HCT116 (cell line): Measurements from ENCODE around the gene ANKRD13B. TPM values are rescaled to one million over a fixed set of nuclear protein-coding genes. Genes with fewer than 3 reads are reported as not detected.

Experiments used
- ATAC-seq: fragments of 200-7000 bp; cut with Tn5 transposase; 2 replicates; pipeline ENCODE4 v1.9.1; 2020; ENCODE audit warnings: mild to moderate bottlenecking, moderate library complexity
- BruUV-seq: library from RNA; stranded (reverse); fragments of 400-500 nt; replicated peaks from 2 replicates; lab custom pipeline; 2021; lab: Mats Ljungman, UMichigan
- CTCF ChIA-PET: fragments of 300-600 bp; sonication (Branson Sonifier 250); formaldehyde crosslinking; loops from one replicate; lab custom pipeline; 2021; ENCODE audit warnings: antibody characterized with exemption; lab: Charles Lee
- POLR2A ChIA-PET: fragments of 300-600, 350-600 bp; sonication (Branson Sonifier 250); formaldehyde crosslinking; loops from one replicate; lab custom pipeline; 2021; ENCODE audit warnings: antibody characterized with exemption; lab: Charles Lee
- RAD21 ChIA-PET, 2 experiments: fragments of 300-600 bp; sonication (Branson Sonifier 250); formaldehyde crosslinking; loops; one replicate each; lab custom pipeline; 2023; ENCODE audit warnings: low total read pairs in 2 of 2; ENCODE audit not compliant: uncharacterized antibody in 2 of 2, unreplicated experiment in 2 of 2, low non-redundant PET in 1 of 2; lab: Charles Lee
- DNase-seq: peaks from one replicate; pipeline ENCODE4 v3.0.0-alpha.2; 2010; ENCODE audit warnings: low read depth, low spot score
- H2AFZ ChIP-seq: fragments of 200-600 bp; shearing (Covaris generic), sonication (generic); 2 replicates; pipeline ENCODE4 v1.6.1; 2017; ENCODE audit warnings: low read depth, mixed run types, mixed read lengths, antibody characterized with exemption, low read length; ENCODE audit not compliant: poor library complexity, severe bottlenecking
- H3K27ac ChIP-seq: 2 replicates; pipeline ENCODE4 v1.5.1; 2012; ENCODE audit warnings: low read depth, low read length
- H3K27me3 ChIP-seq: fragments of 200-600 bp; sonication (generic); 2 replicates; pipeline ENCODE4 v1.6.1; 2016; ENCODE audit warnings: mixed run types, low read length, mixed read lengths; ENCODE audit not compliant: insufficient read depth
- H3K36me3 ChIP-seq, 2 experiments: fragments of 200-500 bp in 1 of 2; fragments of 200-600 bp in 1 of 2; sonication (Bioruptor generic) in 1 of 2; sonication (generic) in 1 of 2; 2 replicates each; pipeline versions ENCODE4 v1.5.1 to v1.6.1; 2014 to 2016; ENCODE audit warnings: low read length in 2 of 2, inconsistent platforms in 1 of 2, mixed read lengths in 1 of 2, mixed run types in 1 of 2; ENCODE audit not compliant: insufficient read depth in 2 of 2, control insufficient read depth in 1 of 2
- H3K4me1 ChIP-seq, 2 experiments: fragments of 200-600 bp in 1 of 2; sonication (generic) in 1 of 2; 2 replicates each; pipeline versions ENCODE4 v1.5.1 to v1.6.1; 2012 to 2017; ENCODE audit warnings: low read length in 2 of 2, inconsistent platforms in 1 of 2, mild to moderate bottlenecking in 1 of 2, mixed read lengths in 1 of 2, mixed run types in 1 of 2, moderate library complexity in 1 of 2; ENCODE audit not compliant: insufficient read depth in 2 of 2, control insufficient read depth in 1 of 2
- H3K4me2 ChIP-seq: fragments of 200-600 bp; sonication (generic); 2 replicates; pipeline ENCODE4 v1.6.1; 2017; ENCODE audit warnings: mixed run types, low read length, mixed read lengths
- H3K4me3 ChIP-seq, 2 experiments: fragments of 200-600 bp in 1 of 2; sonication (generic) in 1 of 2; replicated peaks in 1 of 2; 2 replicates each; pipeline ENCODE4 v1.5.1; 2011 to 2016; ENCODE audit warnings: low read length in 2 of 2, control low read depth in 1 of 2, low read depth in 1 of 2, mild to moderate bottlenecking in 1 of 2, mixed read lengths in 1 of 2, mixed run types in 1 of 2
- H3K79me2 ChIP-seq: fragments of 200-600 bp; sonication (generic); 2 replicates; pipeline ENCODE4 v1.6.1; 2017; ENCODE audit warnings: mild to moderate bottlenecking, mixed run types, low read length, moderate library complexity, mixed read lengths; ENCODE audit not compliant: insufficient read depth
- H3K9ac ChIP-seq: fragments of 200-600 bp; sonication (generic); 2 replicates; pipeline ENCODE4 v1.6.1; 2016; ENCODE audit warnings: low read length, mixed read lengths
- H3K9me2 ChIP-seq: fragments of 200-600 bp; sonication (generic), shearing (Covaris generic); 2 replicates; pipeline ENCODE4 v1.6.1; 2017; ENCODE audit warnings: mixed run types, mild to moderate bottlenecking, moderate library complexity; ENCODE audit not compliant: insufficient read depth
- H3K9me3 ChIP-seq, 2 experiments: fragments of 200-500 bp in 1 of 2; fragments of 200-600 bp in 1 of 2; sonication (Bioruptor generic) in 1 of 2; sonication (generic) in 1 of 2; 2 replicates each; pipeline ENCODE4 v1.6.1; 2014 to 2017; ENCODE audit warnings: low read length in 2 of 2, mixed read lengths in 2 of 2, inconsistent platforms in 1 of 2, low read depth in 1 of 2, mild to moderate bottlenecking in 1 of 2, mixed run types in 1 of 2, moderate library complexity in 1 of 2; ENCODE audit not compliant: control insufficient read depth in 1 of 2, insufficient read depth in 1 of 2
- H4K20me1 ChIP-seq: fragments of 200-600 bp; sonication (generic), shearing (Covaris generic); 2 replicates; pipeline ENCODE4 v1.6.1; 2017; ENCODE audit warnings: mixed run types, mild to moderate bottlenecking, moderate library complexity; ENCODE audit not compliant: insufficient read depth
- ATF3 ChIP-seq: IDR thresholded peaks from 2 replicates; pipeline ENCODE4 v1.6.1; 2012
- CTCF ChIP-seq, 3 experiments: fragments of 200-600 bp in 1 of 3; sonication (generic) in 1 of 3; IDR thresholded peaks in 2 of 3; conservative IDR thresholded peaks in 1 of 3; 2 replicates each; pipeline ENCODE4 v1.5.1; 2012 to 2017; ENCODE audit warnings: low read depth in 2 of 3, low read length in 2 of 3, antibody characterized with exemption in 1 of 3, borderline replicate concordance in 1 of 3, control low read depth in 1 of 3, mild to moderate bottlenecking in 1 of 3, mixed read lengths in 1 of 3, mixed run types in 1 of 3, moderate library complexity in 1 of 3; ENCODE audit not compliant: insufficient read depth in 1 of 3
- ELF1 ChIP-seq: IDR thresholded peaks from 2 replicates; pipeline ENCODE4 v1.6.1; 2012; ENCODE audit warnings: low read depth, borderline replicate concordance
- EZH2 ChIP-seq: fragments of 200-600 bp; sonication (generic); IDR thresholded peaks from 2 replicates; pipeline ENCODE4 v1.6.1; 2017; ENCODE audit warnings: antibody characterized with exemption, mixed run types
- JUND ChIP-seq: IDR thresholded peaks from 2 replicates; pipeline ENCODE4 v1.6.1; 2012
- MAX ChIP-seq: IDR thresholded peaks from 2 replicates; pipeline ENCODE4 v1.6.1; 2012
- RAD21 ChIP-seq: IDR thresholded peaks from 2 replicates; pipeline ENCODE4 v1.6.1; 2012; ENCODE audit warnings: low read depth, mild to moderate bottlenecking
- SIN3A ChIP-seq: IDR thresholded peaks from 2 replicates; pipeline ENCODE4 v1.6.1; 2012; ENCODE audit warnings: low read depth
- SRF ChIP-seq: IDR thresholded peaks from 2 replicates; pipeline ENCODE4 v1.6.1; 2012; ENCODE audit warnings: low read depth
- TCF7L2 ChIP-seq: IDR thresholded peaks from 2 replicates; pipeline ENCODE4 v1.7.0; 2011; ENCODE audit warnings: borderline replicate concordance, inconsistent platforms; ENCODE audit not compliant: insufficient read depth, insufficient read length; ENCODE audit errors: extremely low read depth
- ZFX ChIP-seq: fragments of 450-650 bp; IDR thresholded peaks from 2 replicates; pipeline ENCODE4 v1.6.1; 2017
- ZNF274 ChIP-seq: fragments of 200-500 bp; sonication (Bioruptor generic); IDR thresholded peaks from 2 replicates; pipeline ENCODE4 v1.6.1; 2014; ENCODE audit warnings: mild to moderate bottlenecking, low read depth, low read length, inconsistent platforms
- intact Hi-C: fragments of 100-400 bp; cut with micrococcal nuclease; formaldehyde crosslinking; loops from 2 replicates; pipeline ENCODE4 v1.10.0; 2022
- total RNA-seq: library from RNA; stranded (reverse); gene quantifications from one replicate; pipeline ENCODE4 v1.2.1, GENCODE V29; 2021; ENCODE audit not compliant: unreplicated experiment

ANKRD13B gene
- total RNA-seq, 1 experiment from 2014 or later, result 27.4 TPM

- DNase-seq (peak; percentile 22), ATAC-seq (peak; percentile 37)
- peak overlapping the region; percentile 99 for H3K4me2 ChIP-seq
- TF ChIP-seq TCF7L2 (no peak), SIN3A (0 out of 2 replicates have a peak, but pooled peaks have one; percentile 45), CTCF (IDR thresholded peaks at IDR 0.05 in 2 of 3, conservative IDR thresholded peaks at IDR 0.05 in 1 of 3; ENCODE audit: borderline replicate concordance in 1 of 3, insufficient read depth in 1 of 3, low read depth in 2 of 3, low read length in 2 of 3) (peak; percentile 40 to 51 (median 46)), RAD21 (peak; percentile 16; the same call in 1 of the 2 replicates), ZNF274 (no peak), ELF1 (no peak), MAX (peak; percentile 48), JUND (no peak), ZFX (no peak), SRF (no peak), ATF3 (no peak), EZH2 (no peak)
- ChIA-PET CTCF (interaction anchor here (0.8 to 3.8 kb wide), 5 partner anchors 9 to 196 kb away, joined by 3 to 30 read pairs (median 4); partner anchors contain the start of gene ANKRD13B), RAD21 (interaction anchor here (1.1 to 1.3 kb wide), 4 partner anchors 26 to 442 kb away, joined by 3 to 5 read pairs (median 3); no protein-coding TSS in a partner anchor), POLR2A (no interaction called here)
- peak overlapping the region; percentile 75 for H3K9ac ChIP-seq
- no peaks in the 10 kb centered on the region for H3K9me3 ChIP-seq
- intact Hi-C loops, result no loop called here
- H3K4me1 ChIP-seq, result peaks cover 13 to 25% of the 10 kb centered on the region in 2 experiments
- H4K20me1 ChIP-seq, result no peaks in the 10 kb centered on the region
- TSS peak; percentile 30 for BruUV-seq
- peak overlapping the region; percentile 82 for H3K27ac ChIP-seq
- peaks cover 3 to 4% of the 10 kb centered on the region in 2 experiments; a peak in 1 of 4 replicates for H3K36me3 ChIP-seq
- no peaks in the 10 kb centered on the region for H3K27me3 ChIP-seq
- peak overlapping the region; percentile 59 for H2AFZ ChIP-seq
- H3K9me2 ChIP-seq, result no peaks in the 10 kb centered on the region
- peaks cover 10% of the 10 kb centered on the region; the same call in 1 of the 2 replicates for H3K79me2 ChIP-seq
- H3K4me3 ChIP-seq, result peak overlapping the region; percentile 79 to 82
These were observed 27.1 kb upstream of the ANKRD13B start for GRCh38 chr17:29565643-29566472.
